ENCODE data around the gene CCR5.
"Not testable (repeated sequence)": the region's sequence is repeated elsewhere in the genome, so short reads cannot be mapped to it uniquely, and the experiment has no call there.

The CCR5 gene

DNA sequence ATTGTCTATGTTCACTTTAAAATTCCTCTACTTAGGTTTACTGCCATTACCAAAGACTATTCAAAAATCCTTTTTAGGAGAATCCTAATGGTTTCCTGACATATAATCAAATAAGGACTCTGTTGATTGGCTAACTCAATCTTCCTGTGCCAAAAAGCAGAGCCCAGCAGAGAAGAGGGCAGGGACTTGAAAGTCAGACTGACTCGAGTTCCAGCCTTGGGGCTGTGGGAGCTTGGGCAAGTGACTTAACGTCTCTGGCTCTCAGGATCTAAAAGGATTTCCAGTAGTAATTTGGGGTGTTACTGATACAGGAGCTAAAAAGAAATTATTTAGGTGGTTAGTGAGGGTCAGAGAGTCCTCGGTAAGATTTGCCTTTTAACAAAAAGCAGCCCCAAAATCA is 10.9 kb downstream of the CCR5 start:
- TF ChIP-seq FOXA1 (IDR thresholded peaks at IDR 0.05) (no peak), LEF1 (IDR thresholded peaks at IDR 0.05; ENCODE audit: borderline replicate concordance) (no peak), HDGF (IDR thresholded peaks at IDR 0.05; ENCODE audit: borderline replicate concordance) (no peak), L3MBTL2 (conservative IDR thresholded peaks at IDR 0.05) (no peak)
- CTCF ChIA-PET = no interaction called here
- POLR2A ChIA-PET = no interaction called here
- no peak for DNase-seq (ENCODE audit: extremely low spot score)

GRCh38 chr3:46383211-46383950 is 12.6 kb downstream of the CCR5 start:
- POLR2A ChIA-PET = no interaction called here
- CTCF ChIA-PET = interaction anchor here (0.6 kb wide), 1 partner anchor 197 kb away, joined by 3 read pairs; no protein-coding TSS in a partner anchor
- TF ChIP-seq L3MBTL2 (conservative IDR thresholded peaks at IDR 0.05) (no peak), CTBP1 (IDR thresholded peaks at IDR 0.05; ENCODE audit: borderline replicate concordance) (no peak), BHLHE40 (IDR thresholded peaks at IDR 0.05; ENCODE audit: borderline replicate concordance) (no peak), ELF4 (IDR thresholded peaks at IDR 0.05) (no peak), NFRKB (IDR thresholded peaks at IDR 0.05) (no peak), HDGF (IDR thresholded peaks at IDR 0.05; ENCODE audit: borderline replicate concordance) (no peak), ZNF384 (IDR thresholded peaks at IDR 0.05) (no peak), FOXA1 (IDR thresholded peaks at IDR 0.05) (no peak), LEF1 (IDR thresholded peaks at IDR 0.05; ENCODE audit: borderline replicate concordance) (no peak), SUZ12 (IDR thresholded peaks at IDR 0.05) (no peak), FOXK2 (IDR thresholded peaks at IDR 0.05) (no peak), ARNT (IDR thresholded peaks at IDR 0.05) (no peak), PKNOX1 (IDR thresholded peaks at IDR 0.05) (no peak), FOXM1 (IDR thresholded peaks at IDR 0.05; ENCODE audit: borderline replicate concordance) (no peak), TARDBP (IDR thresholded peaks at IDR 0.05) (no peak), SP1 (IDR thresholded peaks at IDR 0.05) (no peak)
- DNase-seq (ENCODE audit: extremely low spot score) = no peak

- no peak for TF ChIP-seq CTBP1 (IDR thresholded peaks at IDR 0.05; ENCODE audit: borderline replicate concordance)
- no peak for TF ChIP-seq HDGF (IDR thresholded peaks at IDR 0.05; ENCODE audit: borderline replicate concordance)
- no peak for TF ChIP-seq FOXM1 (IDR thresholded peaks at IDR 0.05; ENCODE audit: borderline replicate concordance)
- TF ChIP-seq FOXA1 (IDR thresholded peaks at IDR 0.05) = no peak
- no peak for TF ChIP-seq NFRKB (IDR thresholded peaks at IDR 0.05)
- TF ChIP-seq ZNF384 (IDR thresholded peaks at IDR 0.05) = no peak
- TF ChIP-seq SUZ12 (IDR thresholded peaks at IDR 0.05) = no peak
- no peak for TF ChIP-seq L3MBTL2 (conservative IDR thresholded peaks at IDR 0.05)
- no peak for TF ChIP-seq ELF4 (IDR thresholded peaks at IDR 0.05)
- TF ChIP-seq SP1 (IDR thresholded peaks at IDR 0.05) = no peak
- TF ChIP-seq FOXK2 (IDR thresholded peaks at IDR 0.05) = no peak
- no peak for TF ChIP-seq BHLHE40 (IDR thresholded peaks at IDR 0.05; ENCODE audit: borderline replicate concordance)
- no peak for TF ChIP-seq PKNOX1 (IDR thresholded peaks at IDR 0.05)
- TF ChIP-seq TARDBP (IDR thresholded peaks at IDR 0.05) = no peak
- no peak for TF ChIP-seq ARNT (IDR thresholded peaks at IDR 0.05)
- TF ChIP-seq LEF1 (IDR thresholded peaks at IDR 0.05; ENCODE audit: borderline replicate concordance) = no peak
- ChIA-PET CTCF (no interaction called here), POLR2A (no interaction called here)
- no peak for DNase-seq (ENCODE audit: extremely low spot score)
Measured at GRCh38 chr3:46383951-46384330, 13.2 kb downstream of the CCR5 start.

DNA sequence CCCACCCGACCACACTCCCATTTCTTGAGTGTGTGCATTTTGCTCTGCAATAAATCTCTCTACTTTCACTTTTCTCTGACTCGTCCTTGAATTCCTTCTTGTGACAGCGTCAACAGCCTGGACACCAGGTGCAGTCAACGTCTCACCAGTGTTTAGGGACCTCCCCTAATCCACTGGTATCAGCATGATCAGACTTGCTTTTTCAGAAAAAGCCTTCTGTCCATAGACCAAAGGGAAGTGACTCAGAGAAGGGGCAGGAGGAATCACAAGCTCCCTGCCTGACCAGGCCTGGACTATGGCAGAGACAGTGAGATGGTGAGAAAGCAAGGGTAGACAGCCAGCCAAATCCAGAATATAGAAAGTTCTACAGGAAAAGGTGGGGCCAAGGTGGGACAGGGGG is 15.5 kb downstream of the CCR5 start:
- DNase-seq (ENCODE audit: extremely low spot score) = no peak
- ChIA-PET POLR2A (no interaction called here), CTCF (interaction anchor here (0.6 kb wide), 1 partner anchor 298 kb away, joined by 3 read pairs; no protein-coding TSS in a partner anchor)
- TF ChIP-seq ARNT (IDR thresholded peaks at IDR 0.05) = no peak
- no peak for TF ChIP-seq FOXK2 (IDR thresholded peaks at IDR 0.05)
- no peak for TF ChIP-seq PKNOX1 (IDR thresholded peaks at IDR 0.05)
- TF ChIP-seq TARDBP (IDR thresholded peaks at IDR 0.05) = no peak
- TF ChIP-seq ELF4 (IDR thresholded peaks at IDR 0.05) = no peak
- no peak for TF ChIP-seq CTBP1 (IDR thresholded peaks at IDR 0.05; ENCODE audit: borderline replicate concordance)

- POLR2A ChIA-PET; DNase-seq (ENCODE audit: extremely low spot score): not testable (repeated sequence)
- CTCF ChIA-PET = interaction anchor here (0.7 kb wide), 1 partner anchor 10 kb away, joined by 4 read pairs; no protein-coding TSS in a partner anchor
Measured at GRCh38 chr3:46388847-46389246, 18.1 kb downstream of the CCR5 start.

GRCh38 chr3:46389306-46389705 is 18.6 kb downstream of the CCR5 start:
- POLR2A ChIA-PET = no interaction called here
- TF ChIP-seq L3MBTL2 (conservative IDR thresholded peaks at IDR 0.05) = no peak
- TF ChIP-seq HDGF (IDR thresholded peaks at IDR 0.05; ENCODE audit: borderline replicate concordance) = no peak
- no peak for TF ChIP-seq FOXM1 (IDR thresholded peaks at IDR 0.05; ENCODE audit: borderline replicate concordance)
- TF ChIP-seq TARDBP (IDR thresholded peaks at IDR 0.05) = no peak
- no peak for TF ChIP-seq BHLHE40 (IDR thresholded peaks at IDR 0.05; ENCODE audit: borderline replicate concordance)
- no peak for TF ChIP-seq SUZ12 (IDR thresholded peaks at IDR 0.05)
- TF ChIP-seq SP1 (IDR thresholded peaks at IDR 0.05) = no peak
- no peak for TF ChIP-seq PKNOX1 (IDR thresholded peaks at IDR 0.05)
- no peak for TF ChIP-seq NFRKB (IDR thresholded peaks at IDR 0.05)
- TF ChIP-seq CTBP1 (IDR thresholded peaks at IDR 0.05; ENCODE audit: borderline replicate concordance) = no peak
- no peak for TF ChIP-seq ARNT (IDR thresholded peaks at IDR 0.05)
- no peak for TF ChIP-seq ELF4 (IDR thresholded peaks at IDR 0.05)
- TF ChIP-seq FOXK2 (IDR thresholded peaks at IDR 0.05) = no peak
- no peak for TF ChIP-seq ZNF384 (IDR thresholded peaks at IDR 0.05)
- TF ChIP-seq FOXA1 (IDR thresholded peaks at IDR 0.05) = no peak
- no peak for TF ChIP-seq LEF1 (IDR thresholded peaks at IDR 0.05; ENCODE audit: borderline replicate concordance)
- CTCF ChIA-PET = interaction anchor here (0.7 kb wide), 1 partner anchor 11 kb away, joined by 4 read pairs; no protein-coding TSS in a partner anchor

DNA sequence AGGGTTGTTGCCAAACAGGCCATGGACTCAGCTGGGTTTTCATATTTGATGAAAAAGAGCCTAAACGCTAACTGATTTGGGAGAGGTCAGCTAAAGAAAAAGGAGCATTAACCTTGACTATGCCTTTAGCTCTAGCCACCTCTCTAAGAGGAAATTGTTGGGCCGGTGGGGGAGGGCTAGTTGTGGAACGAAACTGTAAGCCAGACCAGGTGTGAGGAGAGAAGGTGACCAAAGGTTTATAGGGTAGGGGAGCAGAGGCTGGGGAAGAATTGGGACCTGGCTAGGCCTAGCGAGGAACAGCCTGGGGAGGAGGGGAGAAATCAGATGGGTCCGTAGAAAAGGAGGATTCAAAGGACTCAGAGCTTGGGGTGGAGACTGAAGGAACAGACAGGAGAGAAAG is 20.8 kb downstream of the CCR5 start:
- POLR2A ChIA-PET; DNase-seq (ENCODE audit: extremely low spot score); CTCF ChIA-PET: not testable (repeated sequence)

More at GRCh38 chr3:46389306-46389705, 18.6 kb downstream of the CCR5 start:
- DNase-seq (ENCODE audit: extremely low spot score) = no peak
